Measurements from ENCODE around the gene PDGFB. TPM values are rescaled to one million over a fixed set of nuclear protein-coding genes. Genes with fewer than 3 reads are reported as not detected.

Gene PDGFB
- total RNA-seq, 2 donors from 2014 or later = 5.9 to 10.4 TPM

- Histone ChIP-seq H3K4me3 (ENCODE audit: low read length) (no peak overlapping the region), H3K27me3 (ENCODE audit: control insufficient read depth, insufficient read depth, low read length, poor library complexity, severe bottlenecking) (no peaks in the 10 kb centered on the region), H3K9ac (ENCODE audit: extremely low read depth, low read length, poor library complexity, severe bottlenecking) (no peak overlapping the region), H3K9me3 (ENCODE audit: control insufficient read depth, low read length) (no peaks in the 10 kb centered on the region), H3K27ac (ENCODE audit: low read depth, low read length) (no peak overlapping the region), H3K4me1 (ENCODE audit: control insufficient read depth, insufficient read depth, low read length) (no peaks in the 10 kb centered on the region), H3K36me3 (ENCODE audit: control insufficient read depth, insufficient read depth, low read length) (no peaks in the 10 kb centered on the region)
- TF ChIP-seq CTCF (conservative IDR thresholded peaks at IDR 0.05) = peak; percentile 14
- DNase-seq = no peak
- 88 to 89% methylated on average over 3 to 8 of the region's 8 CpGs for WGBS, 2 experiments (ENCODE audit: insufficient coverage in 1 of 2, insufficient read length in 1 of 2)
- H3K27me3 Mint-ChIP-seq (ENCODE audit: insufficient read depth) = peaks cover 3% of the 10 kb centered on the region
- H3K4me1 Mint-ChIP-seq = peaks cover 10% of the 10 kb centered on the region
- peaks cover 7% of the 10 kb centered on the region for H3K9me3 Mint-ChIP-seq
- no peaks in the 10 kb centered on the region for H3K36me3 Mint-ChIP-seq (ENCODE audit: low read depth)
- no peak overlapping the region for H3K27ac Mint-ChIP-seq
- H3K4me3 Mint-ChIP-seq = no peak overlapping the region
Measured at GRCh38 chr22:39287076-39287725, 42.4 kb upstream of the PDGFB start.

GRCh38 chr22:39284983-39285382 is 40.2 kb upstream of the PDGFB start:
- Histone ChIP-seq H3K4me1 (ENCODE audit: control insufficient read depth, insufficient read depth, low read length) (no peaks in the 10 kb centered on the region), H3K27me3 (ENCODE audit: control insufficient read depth, insufficient read depth, low read length, poor library complexity, severe bottlenecking) (no peaks in the 10 kb centered on the region), H3K36me3 (ENCODE audit: control insufficient read depth, insufficient read depth, low read length) (no peaks in the 10 kb centered on the region), H3K4me3 (ENCODE audit: low read length) (no peak overlapping the region), H3K9ac (ENCODE audit: extremely low read depth, low read length, poor library complexity, severe bottlenecking) (no peak overlapping the region), H3K9me3 (ENCODE audit: control insufficient read depth, low read length) (no peaks in the 10 kb centered on the region), H3K27ac (ENCODE audit: low read depth, low read length) (no peak overlapping the region)
- H3K36me3 Mint-ChIP-seq (ENCODE audit: low read depth) = no peaks in the 10 kb centered on the region
- H3K27me3 Mint-ChIP-seq (ENCODE audit: insufficient read depth) = peaks cover under 1% of the 10 kb centered on the region
- TF ChIP-seq CTCF (conservative IDR thresholded peaks at IDR 0.05) = no peak
- H3K4me3 Mint-ChIP-seq = no peak overlapping the region
- H3K4me1 Mint-ChIP-seq = peaks cover 8% of the 10 kb centered on the region
- 85 to 100% methylated on average over 2 to 3 of the region's 3 CpGs for WGBS, 2 experiments (ENCODE audit: insufficient coverage in 1 of 2, insufficient read length in 1 of 2)
- no peak overlapping the region for H3K27ac Mint-ChIP-seq
- H3K9me3 Mint-ChIP-seq = peaks cover 7% of the 10 kb centered on the region
- DNase-seq = no peak

GRCh38 chr22:39284142-39284980 is 39.6 kb upstream of the PDGFB start:
- no peak for DNase-seq
- Histone ChIP-seq H3K27me3 (ENCODE audit: control insufficient read depth, insufficient read depth, low read length, poor library complexity, severe bottlenecking) (no peaks in the 10 kb centered on the region), H3K4me1 (ENCODE audit: control insufficient read depth, insufficient read depth, low read length) (no peaks in the 10 kb centered on the region), H3K36me3 (ENCODE audit: control insufficient read depth, insufficient read depth, low read length) (no peaks in the 10 kb centered on the region), H3K27ac (ENCODE audit: low read depth, low read length) (no peak overlapping the region), H3K4me3 (ENCODE audit: low read length) (no peak overlapping the region), H3K9me3 (ENCODE audit: control insufficient read depth, low read length) (no peaks in the 10 kb centered on the region), H3K9ac (ENCODE audit: extremely low read depth, low read length, poor library complexity, severe bottlenecking) (no peak overlapping the region)
- H3K4me3 Mint-ChIP-seq = no peak overlapping the region
- no peaks in the 10 kb centered on the region for H3K27me3 Mint-ChIP-seq (ENCODE audit: insufficient read depth)
- TF ChIP-seq CTCF (conservative IDR thresholded peaks at IDR 0.05) = no peak
- 92 to 93% methylated on average over 15 to 19 of the region's 19 CpGs for WGBS, 2 experiments (ENCODE audit: insufficient coverage in 1 of 2, insufficient read length in 1 of 2)
- H3K9me3 Mint-ChIP-seq = peaks cover 7% of the 10 kb centered on the region
- no peak overlapping the region for H3K27ac Mint-ChIP-seq
- peaks cover 5% of the 10 kb centered on the region for H3K4me1 Mint-ChIP-seq
- no peaks in the 10 kb centered on the region for H3K36me3 Mint-ChIP-seq (ENCODE audit: low read depth)
